Hepatocyte (in vitro differentiated cells): ENCODE measurements around the gene ITPK1.

Source experiments
- CTCF ChIP-seq: fragments of 200-600 bp; sonication (generic); IDR thresholded peaks from 2 replicates; pipeline ENCODE4 v1.5.1; 2016; ENCODE audit warnings: antibody characterized with exemption, mild to moderate bottlenecking; ENCODE audit not compliant: poor library complexity
- EZH2phosphoT487 ChIP-seq: fragments of 200-600 bp; sonication (generic); IDR thresholded peaks from one replicate; pipeline ENCODE4 v1.6.1; 2018; ENCODE audit warnings: antibody characterized with exemption, mild to moderate bottlenecking, low read depth, moderate library complexity; ENCODE audit not compliant: unreplicated experiment, severe bottlenecking

- TF ChIP-seq EZH2phosphoT487 (no peak), CTCF (no peak)
Measured at GRCh38 chr14:93090826-93091555, 24.7 kb downstream of the ITPK1 start.
